T-helper 2 cell treated with Interferon-gamma antibody and Interleukin-4, amounts not matched to agents 100 ng/mL and 5 ng/mL, for 36 hours (primary cell): ENCODE results near the gene EIF4G1. TPM values are rescaled to one million over a fixed set of nuclear protein-coding genes. Genes with fewer than 3 reads are reported as not detected.
"Not testable (repeated sequence)": the region's sequence is repeated elsewhere in the genome, so short reads cannot be mapped to it uniquely, and the experiment has no call there.

Experiments used
- intact Hi-C: fragments of 100-400 bp; cut with micrococcal nuclease; formaldehyde crosslinking; loops from one replicate; pipeline ENCODE4 v1.15.1; 2023
- total RNA-seq: library from RNA; stranded (reverse); gene quantifications from 2 replicates; pipeline ENCODE4 v1.2.3, GENCODE V29; 2022

Gene EIF4G1
- total RNA-seq, 1 donor from 2014 or later, result 400 TPM

DNA sequence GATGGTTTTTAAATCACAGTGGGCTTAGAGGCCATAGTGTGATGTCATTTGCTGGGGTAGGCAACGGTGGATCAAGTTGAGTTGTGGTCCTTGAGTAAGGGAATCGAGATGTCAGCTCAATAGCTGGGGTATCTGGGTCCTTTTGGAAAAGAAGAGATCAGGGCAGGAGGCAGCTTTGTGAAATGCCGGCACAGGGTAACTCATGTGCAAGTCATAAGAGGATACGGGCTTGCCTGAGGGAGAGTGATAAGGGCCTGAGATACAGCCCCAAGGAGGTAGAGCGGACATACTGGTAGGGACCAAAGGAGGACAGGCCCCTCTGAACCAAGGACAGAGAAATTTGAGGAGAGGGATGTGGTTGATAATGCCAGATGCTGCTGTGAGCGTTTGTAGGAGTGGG lies 18.8 kb downstream of the EIF4G1 start:
- intact Hi-C loops, result no loop called here

DNA sequence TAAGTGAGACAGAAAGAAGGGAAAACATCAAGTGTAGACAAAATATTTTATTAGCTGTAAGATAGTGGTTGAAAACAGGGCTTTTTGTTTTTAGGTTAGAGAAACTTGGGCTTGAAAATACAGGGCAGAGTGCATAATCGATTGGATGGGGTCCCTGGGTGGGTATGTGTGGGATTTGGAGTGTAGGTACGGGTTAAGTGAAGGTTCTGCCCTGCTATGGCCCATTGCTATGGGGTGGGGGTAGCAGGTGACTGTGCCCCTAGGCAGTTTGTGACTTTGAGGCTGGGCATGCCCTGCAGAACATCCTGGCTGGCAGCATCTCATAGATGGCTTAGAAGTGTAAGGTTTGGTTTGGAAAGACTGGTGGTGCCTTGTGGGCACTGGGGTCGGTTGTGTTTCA lies 19.3 kb downstream of the EIF4G1 start:
- intact Hi-C loops, result no loop called here

DNA sequence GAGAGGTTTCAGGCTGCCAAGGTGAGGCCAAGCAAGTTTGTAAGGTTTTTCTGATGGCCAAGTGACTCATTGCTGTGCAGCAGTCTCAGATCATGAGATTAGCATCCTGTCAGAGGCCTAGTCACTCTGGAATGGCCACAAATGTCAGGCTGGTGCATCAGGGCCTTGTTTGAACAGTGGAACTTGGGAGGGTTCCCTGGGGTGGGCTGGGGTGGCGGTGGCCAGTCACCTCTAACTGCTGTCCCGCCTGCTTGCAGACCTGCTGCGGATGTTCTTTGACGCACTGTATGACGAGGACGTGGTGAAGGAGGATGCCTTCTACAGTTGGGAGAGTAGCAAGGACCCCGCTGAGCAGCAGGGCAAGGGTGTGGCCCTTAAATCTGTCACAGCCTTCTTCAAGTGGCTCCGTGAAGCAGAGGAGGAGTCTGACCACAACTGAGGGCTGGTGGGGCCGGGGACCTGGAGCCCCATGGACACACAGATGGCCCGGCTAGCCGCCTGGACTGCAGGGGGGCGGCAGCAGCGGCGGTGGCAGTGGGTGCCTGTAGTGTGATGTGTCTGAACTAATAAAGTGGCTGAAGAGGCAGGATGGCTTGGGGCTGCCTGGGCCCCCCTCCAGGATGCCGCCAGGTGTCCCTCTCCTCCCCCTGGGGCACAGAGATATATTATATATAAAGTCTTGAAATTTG lies 20.2 kb downstream of the EIF4G1 start:
- intact Hi-C loops, result loop anchor here (1.0 kb wide), 3 partner anchors 20 to 35 kb away; partner anchors contain the start of genes EIF4G1 and PSMD2

DNA sequence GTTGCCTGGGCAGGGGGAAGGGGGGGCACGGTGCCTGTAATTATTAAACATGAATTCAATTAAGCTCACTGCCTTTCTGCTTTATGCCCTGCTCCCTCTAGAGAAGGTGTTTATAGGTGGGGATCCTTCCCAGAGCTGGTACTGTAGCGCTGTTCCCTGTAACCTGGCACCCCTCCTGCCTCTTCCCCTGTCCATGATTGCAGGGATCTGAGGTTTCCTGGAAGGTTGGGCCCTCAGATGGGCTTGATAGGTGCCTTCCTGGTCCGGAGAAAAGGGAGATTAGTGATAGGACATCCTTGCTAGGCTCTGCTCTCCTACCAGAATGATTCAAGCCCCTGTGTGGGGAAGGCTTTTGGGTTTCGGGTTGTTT lies 20.9 kb downstream of the EIF4G1 start:
- intact Hi-C loops, result loop anchor here (1.0 kb wide), 3 partner anchors 21 to 36 kb away; partner anchors contain the start of genes EIF4G1 and PSMD2

DNA sequence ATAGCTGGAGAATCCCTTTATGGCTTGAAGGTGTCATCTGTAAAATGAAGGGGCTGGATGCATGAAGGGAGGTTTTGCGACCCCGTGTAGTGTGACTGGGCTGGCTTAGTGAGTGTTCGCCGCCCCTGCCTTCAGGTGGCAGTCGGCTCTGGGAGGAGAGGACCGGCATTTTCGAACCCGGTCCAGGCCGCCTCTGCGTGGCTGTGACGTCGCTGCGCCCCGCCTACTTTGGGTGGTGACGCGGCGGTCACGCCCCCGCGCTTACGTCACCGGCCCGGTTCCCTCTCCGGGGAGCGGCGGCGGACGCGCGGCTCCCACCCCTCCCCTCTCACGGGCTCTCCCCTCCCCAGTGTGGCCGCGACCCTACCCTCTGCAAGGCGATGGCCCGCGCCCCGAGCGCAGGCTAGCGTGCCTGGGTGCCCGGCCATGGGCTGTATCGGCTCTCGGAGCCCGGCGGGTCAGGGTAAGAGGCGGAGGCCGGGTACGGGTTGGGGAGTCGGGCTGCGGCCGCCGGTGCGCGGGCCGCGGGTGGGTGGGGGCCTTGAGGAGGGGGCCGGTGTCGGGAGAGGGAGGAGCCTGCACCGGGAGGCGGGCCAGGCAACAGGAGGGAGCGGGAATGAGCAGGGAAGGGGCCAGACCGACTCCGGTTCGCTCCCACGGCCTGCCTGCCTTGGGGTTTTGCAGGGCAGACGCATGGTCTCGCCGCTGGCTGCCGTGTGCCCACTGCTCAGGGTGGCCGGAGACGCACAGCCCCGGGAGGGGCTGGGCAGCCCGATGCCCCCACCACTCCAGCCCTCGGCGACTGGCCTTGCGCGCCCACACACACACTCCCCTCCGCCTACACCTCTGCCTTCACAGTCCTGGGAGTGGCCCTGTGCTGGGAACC lies 21.5 kb downstream of the EIF4G1 start:
- intact Hi-C loops, result loop anchor here (1.0 to 2.0 kb wide), 4 partner anchors 19 to 37 kb away; partner anchors contain the start of genes EIF4G1 and PSMD2

DNA sequence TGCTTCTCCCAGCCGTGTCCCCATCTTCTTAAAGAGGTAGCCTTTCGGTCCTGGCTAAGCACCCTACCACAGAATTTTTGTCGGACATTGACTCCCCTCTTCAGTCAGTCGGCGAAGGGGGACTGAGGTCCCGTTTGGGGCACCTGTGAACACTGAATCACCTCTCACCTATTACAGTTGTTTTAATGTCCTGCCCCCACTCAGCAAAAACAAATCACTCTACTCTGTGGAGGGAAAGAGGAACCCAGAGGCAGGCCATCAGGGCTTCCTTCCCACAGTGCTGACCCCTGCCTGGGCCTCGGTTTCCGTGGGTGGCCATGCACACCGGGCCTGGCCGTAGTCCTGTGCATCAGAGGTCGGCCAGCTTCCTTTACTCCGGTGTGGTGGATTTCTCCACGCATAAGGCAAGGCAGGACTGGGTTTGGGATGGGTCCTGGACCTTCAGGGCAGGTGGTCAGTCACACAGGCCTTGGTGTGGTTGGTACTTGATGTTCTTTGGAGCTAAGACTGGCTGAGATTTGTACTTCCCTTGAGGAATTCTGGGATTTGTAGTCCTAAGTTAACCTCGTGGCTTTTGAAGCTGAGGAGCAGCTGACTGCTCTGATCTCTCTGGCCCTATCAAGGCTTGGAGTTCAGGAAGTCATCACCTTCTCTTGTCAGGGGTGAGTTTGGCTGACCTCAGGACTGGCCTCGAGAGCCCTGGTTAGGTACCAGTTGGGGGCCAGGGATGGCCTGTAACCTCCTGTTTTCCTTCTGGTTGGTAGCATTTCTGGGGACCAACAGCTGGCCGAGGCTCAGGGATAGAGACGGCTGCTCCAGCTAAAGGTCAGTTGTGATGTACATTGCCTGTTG lies 22.4 kb downstream of the EIF4G1 start:
- intact Hi-C loops, result loop anchor here (2.0 kb wide), 1 partner anchor 18 kb away; no protein-coding TSS in a partner anchor

DNA sequence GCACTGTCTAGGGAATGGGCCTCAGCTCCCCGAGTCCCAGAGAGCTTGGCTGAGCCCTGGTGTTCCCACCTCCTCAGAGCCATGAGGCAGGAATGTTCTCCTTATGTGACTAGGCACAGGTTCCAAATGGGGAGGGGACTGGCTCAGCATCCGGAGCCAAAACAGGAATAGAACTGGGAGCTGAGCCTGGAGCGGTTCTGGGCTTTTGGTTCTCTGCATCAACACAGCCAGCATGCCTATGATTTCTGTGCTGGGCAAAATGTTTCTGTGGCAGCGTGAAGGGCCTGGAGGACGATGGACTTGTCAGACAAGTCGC lies 23.0 kb downstream of the EIF4G1 start, which contains the start of gene FAM131A:
Gene FAM131A (plus strand): TSS at position 202 of the 316 bp plus-strand sequence. CDS start 31 bp downstream, at position 233.
- intact Hi-C loops, result loop anchor here (2.0 kb wide), 1 partner anchor 17 kb away; no protein-coding TSS in a partner anchor

DNA sequence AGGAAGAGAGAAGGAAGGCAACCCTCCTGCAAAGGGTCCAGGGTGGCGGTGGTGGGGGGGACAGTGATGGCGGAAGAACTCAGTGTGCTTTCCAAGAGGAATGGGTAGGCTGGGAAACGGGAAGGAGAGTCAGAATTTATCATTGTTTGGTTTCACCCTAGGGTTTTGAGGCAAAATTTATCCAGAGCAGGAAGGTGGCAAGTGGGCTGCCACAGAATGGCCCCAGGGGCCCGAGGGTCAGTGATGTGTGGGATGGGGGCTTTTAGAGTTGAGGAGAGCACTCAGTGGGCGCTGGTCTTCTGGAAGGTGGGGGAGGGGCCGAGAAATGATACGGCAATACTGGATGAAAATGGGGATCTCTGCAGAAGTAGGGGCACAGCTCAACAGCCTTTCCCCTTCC lies 23.6 kb downstream of the EIF4G1 start:
- intact Hi-C loops, result loop anchor here (2.0 kb wide), 1 partner anchor 17 kb away; no protein-coding TSS in a partner anchor

DNA sequence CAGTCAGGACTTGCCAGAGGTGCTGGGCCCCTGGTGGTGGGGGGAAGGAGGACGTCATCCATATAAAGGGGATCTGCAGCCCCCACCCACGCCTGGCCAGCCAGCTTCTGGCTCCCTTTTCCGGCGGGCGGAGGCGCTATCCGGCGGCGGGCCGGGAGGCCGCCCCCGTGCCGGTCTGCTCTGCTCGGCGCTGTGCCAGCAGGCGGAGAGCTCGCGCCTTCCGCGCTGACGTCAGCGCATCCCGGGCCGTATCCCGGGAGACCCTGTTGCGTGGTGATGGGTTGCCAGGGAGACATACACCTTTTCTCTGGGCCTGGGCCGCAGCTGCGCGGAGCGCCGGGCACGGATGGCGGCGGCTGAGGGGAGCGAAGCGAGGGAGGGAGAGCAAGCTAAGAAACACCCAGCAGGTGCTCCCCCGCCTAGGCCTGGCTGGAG lies 24.1 kb downstream of the EIF4G1 start:
- intact Hi-C loops, result no loop called here

DNA sequence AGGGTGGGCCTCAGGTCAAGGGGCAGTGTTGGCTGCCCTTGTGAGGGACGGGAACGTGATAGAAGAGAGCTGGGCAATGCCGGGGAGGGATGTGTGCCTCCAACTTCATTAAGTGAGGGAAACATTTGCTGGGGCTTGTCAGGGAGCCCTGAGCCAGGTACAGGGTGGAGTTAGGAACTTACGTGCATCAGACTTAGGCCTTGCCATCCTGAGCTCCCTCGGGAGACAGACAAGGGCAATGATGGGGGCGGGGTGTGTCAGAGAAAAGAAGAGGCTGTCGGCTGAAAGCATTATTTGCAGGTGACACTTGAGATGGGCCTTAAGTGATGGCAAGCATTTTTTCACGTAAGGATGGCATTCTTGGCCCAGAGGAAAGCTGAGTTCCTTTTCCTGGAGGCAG lies 24.6 kb downstream of the EIF4G1 start:
- intact Hi-C loops, result no loop called here

DNA sequence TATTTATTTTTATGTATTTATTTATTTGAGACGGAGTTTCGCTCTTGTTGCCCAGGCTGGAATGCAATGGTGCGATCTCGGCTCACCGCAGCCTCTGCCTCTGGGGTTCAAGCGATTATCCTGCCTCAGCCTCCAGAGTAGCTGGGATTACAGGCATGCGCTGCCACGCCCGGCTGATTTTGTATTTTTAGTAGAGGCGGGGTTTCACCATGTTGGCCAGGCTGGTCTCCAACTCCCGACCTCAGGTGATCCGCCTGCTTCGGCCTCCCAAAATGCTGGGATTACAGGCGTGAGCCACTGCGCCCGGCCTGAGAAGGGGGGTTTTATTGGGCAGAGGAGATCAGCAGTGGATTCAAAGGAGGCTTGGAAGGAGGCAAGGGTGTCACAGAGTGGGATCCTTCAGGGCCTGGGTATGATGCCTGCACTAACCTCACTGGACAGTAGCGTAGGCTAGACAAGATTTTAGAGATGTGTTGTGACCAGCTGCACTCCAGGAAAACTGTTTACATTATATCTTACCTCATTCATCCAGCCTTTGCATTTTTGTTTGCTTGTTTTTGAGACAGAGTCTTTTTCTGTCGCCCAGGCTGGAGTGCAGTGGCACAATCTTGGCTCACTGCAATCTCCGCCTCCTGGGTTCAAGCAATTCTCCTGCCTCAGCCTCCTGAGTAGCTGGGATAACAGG lies 25.2 kb downstream of the EIF4G1 start:
- intact Hi-C loops, result not testable (repeated sequence)

DNA sequence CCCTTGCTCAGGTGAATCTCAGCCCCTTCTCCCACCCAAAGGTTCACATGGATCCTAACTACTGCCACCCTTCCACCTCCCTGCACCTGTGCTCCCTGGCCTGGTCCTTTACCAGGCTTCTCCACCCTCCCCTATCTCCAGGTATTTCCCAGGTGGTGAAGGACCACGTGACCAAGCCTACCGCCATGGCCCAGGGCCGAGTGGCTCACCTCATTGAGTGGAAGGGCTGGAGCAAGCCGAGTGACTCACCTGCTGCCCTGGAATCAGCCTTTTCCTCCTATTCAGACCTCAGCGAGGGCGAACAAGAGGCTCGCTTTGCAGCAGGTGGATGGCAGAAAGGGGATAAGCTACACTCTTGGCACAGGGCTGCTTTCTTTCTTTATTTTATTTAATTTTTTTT lies 27.5 kb downstream of the EIF4G1 start:
- intact Hi-C loops, result no loop called here

DNA sequence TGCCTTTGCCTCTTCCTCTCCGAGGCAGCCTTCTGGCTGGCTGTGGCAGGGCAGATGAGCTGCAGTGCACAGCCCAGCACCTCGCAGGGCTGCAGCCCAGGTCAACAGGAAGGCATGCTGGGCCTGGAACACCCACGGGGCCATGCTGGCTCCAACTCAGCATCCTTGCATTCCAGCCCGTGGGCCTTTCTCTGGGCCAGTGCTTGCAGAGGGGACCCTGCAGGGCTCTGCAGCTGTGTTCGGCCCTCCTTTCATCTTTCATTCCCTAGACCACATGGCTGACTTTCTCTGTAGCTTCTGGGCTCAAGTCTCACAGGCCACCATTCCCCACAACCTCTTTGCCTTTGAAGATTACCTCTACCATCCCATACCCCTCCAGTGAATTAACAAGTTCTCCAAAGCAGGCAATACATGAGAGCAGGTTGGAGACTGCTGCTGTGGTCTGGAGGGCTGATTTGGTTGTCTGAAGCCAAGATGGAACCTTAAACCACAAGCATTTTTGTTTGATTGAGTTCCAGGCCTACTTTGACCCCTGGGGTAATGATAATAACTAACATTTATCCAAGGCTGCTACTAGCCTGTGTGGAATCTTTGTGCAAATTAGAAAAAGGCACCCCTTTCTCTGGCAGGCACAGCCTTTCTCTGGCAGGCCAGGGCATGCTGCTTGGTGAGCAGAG lies 28.9 kb downstream of the EIF4G1 start:
- intact Hi-C loops, result no loop called here

DNA sequence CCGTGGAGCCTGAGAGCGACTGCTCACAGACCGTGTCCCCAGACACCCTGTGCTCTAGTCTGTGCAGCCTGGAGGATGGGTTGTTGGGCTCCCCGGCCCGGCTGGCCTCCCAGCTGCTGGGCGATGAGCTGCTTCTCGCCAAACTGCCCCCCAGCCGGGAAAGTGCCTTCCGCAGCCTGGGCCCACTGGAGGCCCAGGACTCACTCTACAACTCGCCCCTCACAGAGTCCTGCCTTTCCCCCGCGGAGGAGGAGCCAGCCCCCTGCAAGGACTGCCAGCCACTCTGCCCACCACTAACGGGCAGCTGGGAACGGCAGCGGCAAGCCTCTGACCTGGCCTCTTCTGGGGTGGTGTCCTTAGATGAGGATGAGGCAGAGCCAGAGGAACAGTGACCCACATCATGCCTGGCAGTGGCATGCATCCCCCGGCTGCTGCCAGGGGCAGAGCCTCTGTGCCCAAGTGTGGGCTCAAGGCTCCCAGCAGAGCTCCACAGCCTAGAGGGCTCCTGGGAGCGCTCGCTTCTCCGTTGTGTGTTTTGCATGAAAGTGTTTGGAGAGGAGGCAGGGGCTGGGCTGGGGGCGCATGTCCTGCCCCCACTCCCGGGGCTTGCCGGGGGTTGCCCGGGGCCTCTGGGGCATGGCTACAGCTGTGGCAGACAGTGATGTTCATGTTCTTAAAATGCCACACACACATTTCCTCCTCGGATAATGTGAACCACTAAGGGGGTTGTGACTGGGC lies 30.3 kb downstream of the EIF4G1 start:
- intact Hi-C loops, result no loop called here

DNA sequence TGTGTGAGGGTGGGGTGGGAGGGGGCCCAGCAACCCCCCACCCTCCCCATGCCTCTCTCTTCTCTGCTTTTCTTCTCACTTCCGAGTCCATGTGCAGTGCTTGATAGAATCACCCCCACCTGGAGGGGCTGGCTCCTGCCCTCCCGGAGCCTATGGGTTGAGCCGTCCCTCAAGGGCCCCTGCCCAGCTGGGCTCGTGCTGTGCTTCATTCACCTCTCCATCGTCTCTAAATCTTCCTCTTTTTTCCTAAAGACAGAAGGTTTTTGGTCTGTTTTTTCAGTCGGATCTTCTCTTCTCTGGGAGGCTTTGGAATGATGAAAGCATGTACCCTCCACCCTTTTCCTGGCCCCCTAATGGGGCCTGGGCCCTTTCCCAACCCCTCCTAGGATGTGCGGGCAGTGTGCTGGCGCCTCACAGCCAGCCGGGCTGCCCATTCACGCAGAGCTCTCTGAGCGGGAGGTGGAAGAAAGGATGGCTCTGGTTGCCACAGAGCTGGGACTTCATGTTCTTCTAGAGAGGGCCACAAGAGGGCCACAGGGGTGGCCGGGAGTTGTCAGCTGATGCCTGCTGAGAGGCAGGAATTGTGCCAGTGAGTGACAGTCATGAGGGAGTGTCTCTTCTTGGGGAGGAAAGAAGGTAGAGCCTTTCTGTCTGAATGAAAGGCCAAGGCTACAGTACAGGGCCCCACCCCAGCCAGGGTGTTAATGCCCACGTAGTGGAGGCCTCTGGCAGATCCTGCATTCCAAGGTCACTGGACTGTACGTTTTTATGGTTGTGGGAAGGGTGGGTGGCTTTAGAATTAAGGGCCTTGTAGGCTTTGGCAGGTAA lies 31.1 kb downstream of the EIF4G1 start:
- intact Hi-C loops, result no loop called here

DNA sequence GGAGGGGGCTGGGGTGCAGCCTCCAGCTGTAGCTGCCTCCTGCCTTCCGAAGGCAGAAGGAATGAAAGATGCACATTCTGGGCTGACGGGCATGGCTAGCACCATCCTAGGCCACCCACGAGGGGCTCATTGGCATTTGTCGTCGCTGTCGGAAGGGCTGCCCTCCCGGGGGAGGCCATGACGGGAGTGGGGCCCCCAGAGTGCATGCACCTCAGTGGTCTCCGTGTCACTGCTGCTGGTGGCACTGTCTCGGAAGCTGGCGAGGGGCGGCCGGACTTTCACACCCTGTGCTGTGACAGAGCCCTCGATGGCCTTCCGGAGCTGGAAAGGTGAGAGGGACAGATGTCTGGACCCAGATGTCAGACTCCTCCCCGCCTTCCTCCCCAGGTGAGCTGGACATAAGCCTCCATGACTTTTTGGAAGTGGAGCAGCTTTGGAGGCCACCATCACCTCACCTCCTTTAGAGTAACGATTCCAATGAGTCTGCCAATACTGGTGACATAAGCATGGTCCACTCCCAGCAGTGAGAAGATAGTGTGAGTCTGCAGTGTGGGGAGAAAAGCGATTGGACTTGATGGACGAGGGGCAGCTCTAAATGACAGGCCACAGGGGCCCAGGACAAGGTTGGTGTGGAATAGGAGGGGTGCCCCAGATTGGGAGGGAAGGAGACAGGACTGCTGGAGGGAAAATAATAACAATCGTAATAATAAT lies 32.2 kb downstream of the EIF4G1 start:
- intact Hi-C loops, result no loop called here

DNA sequence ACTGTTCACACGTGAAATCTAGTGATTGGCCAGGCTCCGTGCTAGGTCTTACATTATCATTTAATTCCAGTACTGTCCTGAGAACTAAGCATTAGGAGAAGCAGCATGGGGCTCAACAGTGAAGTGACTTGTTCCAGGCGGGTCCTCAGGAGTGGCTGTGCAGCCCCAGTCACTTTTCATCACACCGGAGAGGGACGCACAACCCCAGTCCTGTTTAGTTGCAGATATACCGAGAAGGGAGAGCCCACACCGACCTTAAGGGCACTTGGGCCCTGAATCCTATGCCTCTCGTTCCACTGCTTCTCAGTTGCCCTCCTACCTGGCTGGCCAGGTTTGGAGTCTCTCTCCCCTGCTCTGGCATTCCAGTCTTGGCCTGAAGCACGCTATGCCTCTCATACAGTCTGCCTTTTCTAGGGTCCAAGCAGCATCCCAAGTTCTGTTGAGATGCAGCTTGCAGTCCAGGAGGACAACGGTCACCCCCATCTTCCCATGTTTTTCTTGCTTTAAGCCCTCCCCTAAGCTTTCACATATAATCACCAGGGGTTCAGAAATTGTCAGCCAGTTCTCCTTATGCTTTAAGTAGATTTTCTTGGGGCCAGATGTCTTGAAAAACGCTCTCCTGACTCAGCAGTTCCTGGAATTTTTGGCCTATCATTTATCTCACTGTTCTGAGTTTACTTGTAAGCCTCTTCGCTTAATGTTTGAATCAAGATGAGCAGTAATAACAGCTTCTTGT lies 33.1 kb downstream of the EIF4G1 start:
- intact Hi-C loops, result no loop called here
